NCI-H1930 (cell line): ENCODE measurements around the gene JPT1.
"Not testable (repeated sequence)": the region's sequence is repeated elsewhere in the genome, so short reads cannot be mapped to it uniquely, and the experiment has no call there.

Experiments used
- DNase-seq, 2 experiments: peaks; one replicate each; lab custom pipeline; 2025; lab: John Stamatoyannopoulos, UW

The JPT1 gene

DNA sequence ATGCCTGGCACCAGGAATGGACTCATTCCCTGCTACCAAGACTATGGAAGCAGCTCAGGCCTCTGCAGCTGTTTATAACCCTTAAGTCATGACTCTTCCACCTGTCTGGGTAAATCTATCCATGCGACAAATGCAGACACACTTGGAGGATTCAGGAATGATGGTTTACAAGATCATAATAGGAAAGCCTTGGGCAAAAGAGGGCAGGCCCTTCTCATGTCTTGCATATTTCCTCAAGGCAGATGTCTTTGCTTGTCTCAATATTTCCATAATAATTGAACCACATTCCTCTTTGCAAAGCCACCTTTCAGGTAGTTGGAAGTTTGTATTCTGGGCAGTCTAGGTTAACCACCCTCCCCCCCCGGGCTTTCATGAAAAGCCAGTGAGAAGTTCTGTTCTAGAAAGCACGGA is 884 bp upstream of the JPT1 start:
- DNase-seq, result no peak

- no peak for DNase-seq
Observed at GRCh38 chr17:75153780-75154194, 525 bp downstream of the JPT1 start.

DNA sequence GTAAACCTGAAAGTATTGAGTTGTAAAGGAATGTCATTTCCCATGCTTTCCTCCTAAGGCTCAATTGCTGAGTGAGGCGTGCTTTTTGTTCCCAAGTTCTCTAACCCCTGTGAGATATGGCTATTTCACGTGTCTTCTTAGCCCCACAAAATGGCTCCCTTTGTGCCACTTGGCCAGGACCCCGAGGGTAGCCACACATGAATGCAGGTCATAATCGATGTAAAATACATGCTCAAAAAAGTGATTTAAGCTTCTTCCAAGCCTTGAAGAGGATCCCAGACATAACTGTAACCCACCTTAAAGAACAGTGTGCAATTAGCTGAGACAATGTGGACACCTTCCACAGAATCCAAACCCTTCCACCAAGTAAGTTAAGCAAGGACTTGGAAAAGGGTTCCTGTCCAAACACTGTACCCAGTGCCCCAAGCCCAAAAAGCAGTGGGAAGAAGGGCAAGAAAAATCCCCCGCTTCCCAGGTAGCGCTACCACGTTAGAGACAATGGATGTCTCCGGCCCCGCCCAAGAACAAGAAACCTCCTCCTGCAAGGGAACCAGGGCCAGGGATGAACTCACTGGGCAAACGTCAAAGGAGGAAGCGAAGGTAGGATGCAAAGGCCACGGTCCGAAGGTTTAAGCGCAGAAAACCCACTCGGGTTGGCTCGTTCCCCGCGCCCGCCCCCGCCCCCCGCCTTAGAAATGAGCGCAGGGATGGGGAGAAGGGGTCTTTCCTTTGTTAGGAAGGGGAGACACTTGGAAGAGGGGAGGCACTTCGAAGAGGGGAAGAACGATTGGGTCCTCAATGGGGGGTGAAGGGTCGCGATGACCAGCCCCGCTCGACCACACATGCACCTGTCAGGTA is 1.2 kb downstream of the JPT1 start:
- peak in 1 of 2 experiments; percentile 21 for DNase-seq

DNA sequence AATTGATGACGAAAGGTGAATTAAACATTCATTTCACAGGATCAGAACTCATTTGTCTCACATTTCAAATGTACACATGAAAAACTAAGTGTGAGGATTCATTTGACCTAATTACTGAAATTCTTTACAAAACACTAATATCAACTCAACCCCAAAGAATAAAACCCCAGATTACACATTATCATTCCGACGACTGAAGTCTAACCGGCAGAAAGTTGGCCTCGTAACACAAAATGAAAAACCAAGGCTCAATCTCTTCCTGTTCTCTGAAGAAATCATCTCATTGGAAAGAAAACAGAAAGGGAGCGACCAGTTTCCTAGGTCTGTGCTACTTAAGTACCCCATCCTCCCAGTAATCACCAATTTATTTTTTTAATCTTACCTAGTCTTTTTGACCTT is 1.8 kb downstream of the JPT1 start:
- DNase-seq, result no peak

DNA sequence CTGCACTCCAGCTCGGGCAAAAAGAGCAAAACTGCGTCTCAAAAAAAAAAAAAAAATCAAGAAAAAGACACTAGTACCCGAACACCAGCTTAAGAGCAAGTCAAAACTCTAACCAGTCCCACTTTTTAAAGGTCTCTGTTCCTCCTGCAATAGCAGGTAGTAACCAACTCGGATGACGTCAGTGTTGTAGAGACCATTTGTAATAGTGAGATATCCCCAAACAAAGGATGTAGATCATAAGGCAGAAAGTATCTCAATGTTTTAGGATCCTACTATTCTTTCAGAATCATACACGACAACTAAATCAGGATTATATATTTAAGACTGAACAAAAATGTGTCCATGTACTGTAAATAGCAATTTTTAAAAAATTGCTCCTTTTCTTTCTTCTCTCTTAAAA is 2.4 kb downstream of the JPT1 start:
- DNase-seq, result no peak

- DNase-seq, result no peak
Observed at GRCh38 chr17:75147878-75148546, 6.3 kb downstream of the JPT1 start.

GRCh38 chr17:75146592-75146991 is 7.7 kb downstream of the JPT1 start:
- no peak for DNase-seq

DNA sequence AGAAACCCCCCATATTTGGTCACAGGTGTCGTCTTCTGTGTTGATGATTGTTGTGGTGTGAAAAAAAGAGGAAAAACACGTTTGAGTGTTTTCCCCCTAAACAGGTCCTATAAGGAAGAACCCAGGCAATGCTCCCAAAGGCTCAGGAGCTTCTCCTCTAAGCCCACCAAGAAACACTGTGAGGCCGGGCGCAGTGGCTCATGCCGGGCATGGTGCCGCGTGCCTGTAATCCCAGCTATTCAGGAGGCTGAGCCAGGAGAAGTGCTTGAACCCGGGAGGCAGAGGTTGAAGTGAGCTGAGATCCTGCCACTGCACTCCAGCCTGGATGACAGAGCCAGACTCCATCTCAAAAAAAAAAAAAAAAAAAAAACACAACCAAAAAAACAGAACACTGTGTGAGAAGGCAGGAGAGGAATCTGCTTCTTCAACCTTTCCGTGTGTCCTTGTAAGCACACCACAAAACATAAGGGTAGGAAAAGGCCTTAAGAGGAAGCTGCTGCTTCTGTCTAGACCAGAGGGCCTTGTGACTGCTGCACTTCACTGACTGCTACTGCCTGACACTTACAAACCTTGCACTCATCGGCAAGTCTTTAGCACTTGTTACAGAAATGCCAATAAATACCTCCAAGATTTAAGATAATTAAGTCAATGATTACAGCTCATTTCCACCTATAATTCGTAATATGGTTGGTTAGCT is 9.3 kb downstream of the JPT1 start:
- no peak for DNase-seq

- DNase-seq, result no peak
Observed at GRCh38 chr17:75142236-75142971, 11.9 kb downstream of the JPT1 start.

DNA sequence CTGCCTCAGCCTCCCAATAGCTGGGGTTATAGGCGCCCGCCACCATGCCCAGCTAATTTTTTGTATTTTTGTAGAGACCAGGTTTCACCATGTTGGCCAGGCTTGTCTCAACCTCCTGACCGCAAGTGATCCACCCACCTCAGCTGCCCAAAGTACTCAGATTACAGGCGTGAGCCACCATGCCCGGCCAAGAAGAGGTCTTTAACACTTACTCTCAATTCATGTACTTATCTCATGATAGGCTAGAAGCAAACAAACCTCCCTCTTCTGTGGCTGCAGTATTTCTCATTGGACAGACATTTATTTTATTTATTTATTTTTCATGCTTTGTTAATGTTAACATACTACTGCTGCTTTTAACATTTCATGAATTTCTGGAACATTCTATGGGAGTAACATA is 15.8 kb downstream of the JPT1 start:
- DNase-seq, result no peak

DNA sequence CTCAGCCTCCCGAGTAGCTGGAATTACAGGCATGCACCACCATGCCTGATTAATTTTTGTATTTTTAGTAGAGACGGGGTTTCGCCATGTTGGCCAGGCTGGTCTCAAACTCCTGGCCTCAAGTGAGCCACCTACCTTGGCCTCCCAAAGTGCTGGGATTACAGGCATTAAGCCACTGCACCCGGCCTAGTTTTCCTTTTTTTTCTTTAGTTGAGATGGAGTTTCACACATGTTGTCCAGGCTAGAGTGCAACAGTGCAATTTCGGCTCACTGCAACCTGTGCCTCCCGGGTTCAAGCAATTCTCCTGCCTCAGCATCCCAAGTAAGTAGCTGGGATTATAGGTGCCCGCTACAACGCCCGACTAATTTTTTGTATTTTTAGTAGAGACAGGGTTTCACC is 16.6 kb downstream of the JPT1 start:
- DNase-seq, result not testable (repeated sequence)

- DNase-seq, result no peak
Observed at GRCh38 chr17:75135946-75136345, 18.4 kb downstream of the JPT1 start.

DNA sequence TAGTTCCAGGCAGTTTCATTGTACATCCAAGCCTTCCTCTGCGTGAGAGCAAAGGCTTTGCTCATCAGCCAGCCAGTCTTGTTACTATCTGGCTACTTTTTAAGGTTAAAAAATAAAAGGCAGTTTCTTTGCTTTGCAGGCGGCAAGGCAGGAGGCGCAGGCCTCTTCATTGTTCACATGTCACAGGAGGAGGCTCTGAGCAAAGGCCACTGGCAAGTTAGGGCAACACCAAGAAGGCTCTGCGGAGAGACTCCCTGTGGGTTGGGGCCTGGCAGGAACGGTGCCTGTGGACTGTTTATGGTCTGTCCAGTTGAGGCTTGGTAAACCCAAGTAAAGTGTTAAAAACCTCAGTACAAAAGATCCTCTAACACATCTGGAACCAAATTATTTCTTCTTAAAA is 18.9 kb downstream of the JPT1 start:
- no peak for DNase-seq

DNA sequence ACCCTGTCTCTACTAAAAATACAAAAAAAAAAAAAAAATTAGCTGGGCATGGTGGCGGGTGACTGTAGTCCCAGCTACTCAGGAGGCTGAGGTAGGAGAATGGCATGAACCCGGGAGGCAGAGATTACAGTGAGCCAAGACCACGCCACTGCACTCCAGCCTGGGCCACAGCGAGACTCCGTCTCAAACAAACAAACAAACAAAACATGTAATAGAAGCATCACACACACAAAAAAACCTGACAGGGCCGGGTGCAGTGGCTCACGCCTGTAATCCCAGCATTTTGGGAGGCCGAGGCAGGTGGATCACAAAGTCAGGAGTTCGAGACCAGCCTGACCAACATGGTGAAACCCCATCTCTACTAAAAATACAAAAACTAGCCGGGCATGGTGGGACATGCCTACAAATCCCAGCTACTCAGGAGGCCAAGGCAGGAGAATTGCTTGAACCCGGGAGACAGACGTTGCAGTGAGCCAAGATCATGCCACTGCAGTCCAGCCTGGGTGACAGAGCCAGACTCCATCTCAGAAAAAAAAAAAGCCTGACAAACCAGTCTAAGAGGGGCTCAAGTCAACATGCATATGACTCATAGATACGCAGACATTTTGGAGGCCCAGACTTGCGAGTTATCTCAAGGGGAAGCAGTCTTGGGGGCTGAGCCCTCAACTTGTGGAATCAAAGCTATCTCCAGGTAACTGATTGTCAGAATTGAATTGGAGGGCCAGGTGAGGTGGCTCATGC is 20.5 kb downstream of the JPT1 start:
- not testable (repeated sequence) for DNase-seq

DNA sequence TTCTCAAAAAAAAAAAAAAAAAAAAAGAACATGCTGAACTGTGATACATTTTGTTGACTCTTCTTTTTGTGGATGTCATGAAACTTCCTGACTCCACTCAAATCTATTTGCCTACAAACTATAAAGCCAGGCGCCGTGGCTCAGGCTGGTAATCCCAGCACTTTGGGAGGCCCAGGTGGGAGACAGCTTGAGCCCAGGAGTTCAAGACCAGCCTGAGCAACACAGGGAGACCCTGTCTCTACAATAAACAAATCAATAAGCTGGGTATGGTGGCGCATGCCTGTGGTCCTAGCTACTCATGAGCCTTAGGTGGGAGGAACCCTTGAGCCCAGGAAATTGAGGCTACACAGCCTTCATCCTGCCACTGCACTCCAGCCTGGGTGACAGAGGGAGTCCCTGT is 21.3 kb downstream of the JPT1 start:
- DNase-seq, result no peak

GRCh38 chr17:75132018-75133000 is 22.0 kb downstream of the JPT1 start:
- DNase-seq, result not testable (repeated sequence)

- peak; percentile 85 to 90 for DNase-seq
Observed at GRCh38 chr17:75131278-75132017, 22.9 kb downstream of the JPT1 start, which contains the start of gene NT5C. TSS of gene NT5C (minus strand) at chr17:75131742. CDS start at chr17:75131707, 35 bp downstream.

DNA sequence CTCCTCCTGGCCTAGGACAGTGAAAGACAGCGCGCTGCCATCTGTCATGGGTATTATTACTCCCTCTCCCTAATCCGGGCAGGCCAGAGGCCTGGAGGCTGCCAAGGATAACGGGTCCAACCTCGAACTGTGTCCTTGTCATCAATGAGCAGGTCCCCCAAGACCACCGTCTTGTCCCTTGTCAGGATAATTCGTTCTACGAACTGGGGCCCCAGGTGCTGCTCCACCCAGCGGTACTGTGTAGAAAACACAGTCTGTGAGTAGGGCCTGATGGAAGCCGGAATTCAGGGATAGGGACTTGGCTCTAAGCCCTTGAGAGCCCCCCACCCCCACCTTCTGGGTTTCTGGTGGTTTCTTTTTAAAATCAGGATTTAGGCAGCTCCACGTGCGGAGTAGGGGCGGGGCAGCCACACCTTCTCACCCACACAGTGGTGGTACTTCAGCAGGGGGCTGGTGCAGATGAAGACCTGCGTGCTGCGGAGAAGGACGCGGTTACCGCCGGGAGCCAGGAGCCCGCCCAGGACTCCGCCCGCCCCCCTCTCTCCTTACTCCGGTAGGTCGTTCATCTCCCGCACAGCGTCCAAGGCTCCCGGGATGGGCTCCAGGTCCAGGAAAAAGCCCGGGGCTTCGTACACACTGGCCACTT is 23.6 kb downstream of the JPT1 start:
- peak; percentile 50 to 66 for DNase-seq
